Liver (tissue), 3 donors: Measurements from ENCODE around the gene NPS.

Experiments
- GABPA ChIP-seq, 2 donors: IDR thresholded peaks in 1 of 2; conservative IDR thresholded peaks in 1 of 2; 2 replicates each; pipeline ENCODE4 v1.6.1; 2016; ENCODE audit warnings: antibody characterized with exemption in 2 of 2, mild to moderate bottlenecking in 1 of 2, moderate library complexity in 1 of 2
- JUND ChIP-seq, 2 donors: IDR thresholded peaks; 2 replicates each; pipeline ENCODE4 v1.6.1; 2016; ENCODE audit warnings: antibody characterized with exemption in 2 of 2
- NR2F2 ChIP-seq: IDR thresholded peaks from 2 replicates; pipeline ENCODE4 v1.6.1; 2016; ENCODE audit warnings: antibody characterized with exemption
- RAD21 ChIP-seq, 2 donors: IDR thresholded peaks; 2 replicates each; pipeline ENCODE4 v1.6.1; 2016; ENCODE audit warnings: antibody characterized with exemption in 2 of 2, mild to moderate bottlenecking in 2 of 2
- SP1 ChIP-seq: IDR thresholded peaks from 2 replicates; pipeline ENCODE4 v1.6.1; 2018; ENCODE audit warnings: antibody characterized with exemption, mild to moderate bottlenecking
- TAF1 ChIP-seq: conservative IDR thresholded peaks from 2 replicates; pipeline ENCODE4 v1.6.1; 2016; ENCODE audit warnings: antibody characterized with exemption, mild to moderate bottlenecking
- YY1 ChIP-seq: IDR thresholded peaks from 2 replicates; pipeline ENCODE4 v1.6.1; 2016; ENCODE audit warnings: antibody characterized with exemption, mild to moderate bottlenecking
- TF ChIP-seq, protein P1 (sequence below): fragments of 150-350 bp; IDR thresholded peaks from 2 replicates; pipeline ENCODE4 v1.5.1; 2017; ENCODE audit warnings: improper control_type of control experiment, low read depth, low read length; ENCODE audit not compliant: missing input control
- TF ChIP-seq, protein P2 (sequence below): IDR thresholded peaks from 2 replicates; pipeline ENCODE4 v1.6.1; 2016; ENCODE audit warnings: antibody characterized with exemption, mild to moderate bottlenecking
- TF ChIP-seq, protein P3 (sequence below): IDR thresholded peaks from 2 replicates; pipeline ENCODE4 v1.6.1; 2016; ENCODE audit warnings: antibody characterized with exemption
- TF ChIP-seq, protein P4 (sequence below): IDR thresholded peaks from 2 replicates; pipeline ENCODE4 v1.6.1; 2016; ENCODE audit warnings: antibody characterized with exemption
- donor health status: healthy.
- donor health status: healthy.

DNA sequence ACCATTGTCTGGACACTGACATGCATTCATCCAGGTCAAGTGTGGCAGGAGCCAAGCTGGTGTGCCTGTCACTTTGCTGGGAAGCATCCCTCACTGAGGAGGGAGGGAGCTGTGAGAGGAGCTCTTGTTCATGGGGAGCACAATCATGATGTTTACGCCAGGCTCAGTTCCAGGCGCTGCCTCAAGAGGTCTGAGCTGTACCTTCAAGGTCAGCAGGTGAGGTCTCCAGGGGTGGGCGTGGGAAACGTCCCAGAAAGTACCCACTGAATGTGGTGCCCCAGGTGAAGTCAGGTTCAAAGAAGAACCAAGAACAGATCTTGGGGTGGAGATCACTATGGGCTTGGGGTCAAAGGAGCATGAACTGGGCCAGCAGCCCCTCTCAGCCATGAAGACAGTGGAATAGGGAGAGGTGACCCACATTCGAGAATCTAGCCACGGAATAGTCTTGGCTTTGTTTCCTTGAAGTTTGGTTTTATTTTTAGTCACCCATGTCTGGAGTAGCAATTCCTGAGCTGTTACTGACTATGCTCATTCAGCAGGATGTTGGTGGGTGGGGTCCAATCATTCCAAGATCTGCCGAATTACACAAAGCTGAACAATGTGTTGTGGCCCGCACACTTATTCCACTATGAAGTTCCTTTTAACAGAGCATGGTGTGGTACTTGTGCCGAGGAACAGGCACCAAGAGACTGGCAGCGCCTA, 29.3 kb downstream of the NPS start:
- TF ChIP-seq RAD21 (IDR thresholded peaks at IDR 0.05): no peak
- TF ChIP-seq, protein P1, sequence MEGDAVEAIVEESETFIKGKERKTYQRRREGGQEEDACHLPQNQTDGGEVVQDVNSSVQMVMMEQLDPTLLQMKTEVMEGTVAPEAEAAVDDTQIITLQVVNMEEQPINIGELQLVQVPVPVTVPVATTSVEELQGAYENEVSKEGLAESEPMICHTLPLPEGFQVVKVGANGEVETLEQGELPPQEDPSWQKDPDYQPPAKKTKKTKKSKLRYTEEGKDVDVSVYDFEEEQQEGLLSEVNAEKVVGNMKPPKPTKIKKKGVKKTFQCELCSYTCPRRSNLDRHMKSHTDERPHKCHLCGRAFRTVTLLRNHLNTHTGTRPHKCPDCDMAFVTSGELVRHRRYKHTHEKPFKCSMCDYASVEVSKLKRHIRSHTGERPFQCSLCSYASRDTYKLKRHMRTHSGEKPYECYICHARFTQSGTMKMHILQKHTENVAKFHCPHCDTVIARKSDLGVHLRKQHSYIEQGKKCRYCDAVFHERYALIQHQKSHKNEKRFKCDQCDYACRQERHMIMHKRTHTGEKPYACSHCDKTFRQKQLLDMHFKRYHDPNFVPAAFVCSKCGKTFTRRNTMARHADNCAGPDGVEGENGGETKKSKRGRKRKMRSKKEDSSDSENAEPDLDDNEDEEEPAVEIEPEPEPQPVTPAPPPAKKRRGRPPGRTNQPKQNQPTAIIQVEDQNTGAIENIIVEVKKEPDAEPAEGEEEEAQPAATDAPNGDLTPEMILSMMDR: no peak
- TF ChIP-seq, protein P2, sequence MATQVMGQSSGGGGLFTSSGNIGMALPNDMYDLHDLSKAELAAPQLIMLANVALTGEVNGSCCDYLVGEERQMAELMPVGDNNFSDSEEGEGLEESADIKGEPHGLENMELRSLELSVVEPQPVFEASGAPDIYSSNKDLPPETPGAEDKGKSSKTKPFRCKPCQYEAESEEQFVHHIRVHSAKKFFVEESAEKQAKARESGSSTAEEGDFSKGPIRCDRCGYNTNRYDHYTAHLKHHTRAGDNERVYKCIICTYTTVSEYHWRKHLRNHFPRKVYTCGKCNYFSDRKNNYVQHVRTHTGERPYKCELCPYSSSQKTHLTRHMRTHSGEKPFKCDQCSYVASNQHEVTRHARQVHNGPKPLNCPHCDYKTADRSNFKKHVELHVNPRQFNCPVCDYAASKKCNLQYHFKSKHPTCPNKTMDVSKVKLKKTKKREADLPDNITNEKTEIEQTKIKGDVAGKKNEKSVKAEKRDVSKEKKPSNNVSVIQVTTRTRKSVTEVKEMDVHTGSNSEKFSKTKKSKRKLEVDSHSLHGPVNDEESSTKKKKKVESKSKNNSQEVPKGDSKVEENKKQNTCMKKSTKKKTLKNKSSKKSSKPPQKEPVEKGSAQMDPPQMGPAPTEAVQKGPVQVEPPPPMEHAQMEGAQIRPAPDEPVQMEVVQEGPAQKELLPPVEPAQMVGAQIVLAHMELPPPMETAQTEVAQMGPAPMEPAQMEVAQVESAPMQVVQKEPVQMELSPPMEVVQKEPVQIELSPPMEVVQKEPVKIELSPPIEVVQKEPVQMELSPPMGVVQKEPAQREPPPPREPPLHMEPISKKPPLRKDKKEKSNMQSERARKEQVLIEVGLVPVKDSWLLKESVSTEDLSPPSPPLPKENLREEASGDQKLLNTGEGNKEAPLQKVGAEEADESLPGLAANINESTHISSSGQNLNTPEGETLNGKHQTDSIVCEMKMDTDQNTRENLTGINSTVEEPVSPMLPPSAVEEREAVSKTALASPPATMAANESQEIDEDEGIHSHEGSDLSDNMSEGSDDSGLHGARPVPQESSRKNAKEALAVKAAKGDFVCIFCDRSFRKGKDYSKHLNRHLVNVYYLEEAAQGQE: no peak
- TF ChIP-seq GABPA (IDR thresholded peaks at IDR 0.05 in 1 of 2, conservative IDR thresholded peaks at IDR 0.05 in 1 of 2): no peak
- TF ChIP-seq, protein P3, sequence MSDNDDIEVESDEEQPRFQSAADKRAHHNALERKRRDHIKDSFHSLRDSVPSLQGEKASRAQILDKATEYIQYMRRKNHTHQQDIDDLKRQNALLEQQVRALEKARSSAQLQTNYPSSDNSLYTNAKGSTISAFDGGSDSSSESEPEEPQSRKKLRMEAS: no peak
- TF ChIP-seq JUND (IDR thresholded peaks at IDR 0.05): no peak
- no peak for TF ChIP-seq NR2F2
- no peak for TF ChIP-seq YY1
- no peak for TF ChIP-seq SP1
- TF ChIP-seq TAF1: no peak
- TF ChIP-seq, protein P4, sequence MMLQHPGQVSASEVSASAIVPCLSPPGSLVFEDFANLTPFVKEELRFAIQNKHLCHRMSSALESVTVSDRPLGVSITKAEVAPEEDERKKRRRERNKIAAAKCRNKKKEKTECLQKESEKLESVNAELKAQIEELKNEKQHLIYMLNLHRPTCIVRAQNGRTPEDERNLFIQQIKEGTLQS: no peak
